SJCRH30 (cell line): ENCODE measurements around the gene DDC. TPM values are rescaled to one million over a fixed set of nuclear protein-coding genes. Genes with fewer than 3 reads are reported as not detected.
"Not testable (repeated sequence)": the region's sequence is repeated elsewhere in the genome, so short reads cannot be mapped to it uniquely, and the experiment has no call there.

Experiments
- DNase-seq, 2 experiments: peaks; one replicate each; pipeline ENCODE4 v3.0.0-alpha.2; 2015 to 2020
- H3K27ac ChIP-seq: fragments of 250-450 bp; sonication (Bioruptor Pico); 2 replicates; pipeline ENCODE4 v1.5.1; 2020; ENCODE audit warnings: mild to moderate bottlenecking, moderate library complexity
- H3K27me3 ChIP-seq: fragments of 250-450 bp; sonication (Bioruptor Pico); 2 replicates; pipeline ENCODE4 v1.5.1; 2020; ENCODE audit warnings: mild to moderate bottlenecking, moderate library complexity
- H3K36me3 ChIP-seq: fragments of 250-450 bp; sonication (Bioruptor Pico); 2 replicates; pipeline ENCODE4 v1.5.1; 2020; ENCODE audit warnings: mild to moderate bottlenecking, moderate library complexity
- H3K4me1 ChIP-seq: fragments of 250-450 bp; sonication (Bioruptor Pico); 2 replicates; pipeline ENCODE4 v1.5.1; 2020; ENCODE audit warnings: mild to moderate bottlenecking, moderate library complexity
- H3K4me3 ChIP-seq: fragments of 250-450 bp; sonication (Bioruptor Pico); 2 replicates; pipeline ENCODE4 v1.5.1; 2020; ENCODE audit warnings: mild to moderate bottlenecking, moderate library complexity
- H3K9me3 ChIP-seq: fragments of 250-450 bp; sonication (Bioruptor Pico); replicated peaks from 2 replicates; pipeline ENCODE4 v1.5.1; 2020; ENCODE audit warnings: mild to moderate bottlenecking, moderate library complexity
- total RNA-seq: library from RNA; depleted of rRNA; stranded (reverse); fragments of >200 nt; shearing (Covaris generic); gene quantifications from 2 replicates; pipeline ENCODE4 v1.2.3, GENCODE V29; 2014

DDC gene
- total RNA-seq, 1 experiment from 2014 or later, result not detected

GRCh38 chr7:50554431-50555322 lies 10.5 kb downstream of the DDC start:
- no peak for DNase-seq
- H3K4me3 ChIP-seq, result no peak overlapping the region
- H3K27ac ChIP-seq, result no peak overlapping the region
- H3K36me3 ChIP-seq, result no peaks in the 10 kb centered on the region
- no peaks in the 10 kb centered on the region for H3K4me1 ChIP-seq
- no peaks in the 10 kb centered on the region for H3K9me3 ChIP-seq
- H3K27me3 ChIP-seq, result peaks cover 9% of the 10 kb centered on the region; the same call in 1 of the 2 replicates

DNA sequence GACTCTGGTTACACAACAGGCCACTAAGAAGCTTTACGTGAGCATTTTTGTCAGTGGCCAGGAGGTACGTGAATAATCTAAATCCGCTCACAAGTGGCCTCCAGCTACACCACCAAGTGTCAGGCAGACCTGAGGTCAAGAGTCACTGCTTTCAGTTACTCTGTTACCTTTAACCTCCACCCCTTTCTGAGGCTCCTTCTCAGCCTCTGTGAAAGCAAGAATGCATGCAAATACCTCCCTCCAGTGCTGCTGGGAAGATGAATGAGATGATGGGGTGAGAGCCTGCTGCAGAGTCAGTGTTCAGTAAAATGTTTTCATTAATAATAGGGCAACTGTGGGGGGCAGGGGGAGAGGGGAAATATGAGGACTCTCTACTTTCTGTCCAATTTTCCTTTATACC lies 11.2 kb downstream of the DDC start:
- Histone ChIP-seq H3K27me3 (peaks cover 9% of the 10 kb centered on the region; the same call in 1 of the 2 replicates), H3K4me3 (no peak overlapping the region), H3K9me3 (no peaks in the 10 kb centered on the region), H3K36me3 (no peaks in the 10 kb centered on the region), H3K4me1 (no peaks in the 10 kb centered on the region), H3K27ac (no peak overlapping the region)
- DNase-seq, result no peak

DNA sequence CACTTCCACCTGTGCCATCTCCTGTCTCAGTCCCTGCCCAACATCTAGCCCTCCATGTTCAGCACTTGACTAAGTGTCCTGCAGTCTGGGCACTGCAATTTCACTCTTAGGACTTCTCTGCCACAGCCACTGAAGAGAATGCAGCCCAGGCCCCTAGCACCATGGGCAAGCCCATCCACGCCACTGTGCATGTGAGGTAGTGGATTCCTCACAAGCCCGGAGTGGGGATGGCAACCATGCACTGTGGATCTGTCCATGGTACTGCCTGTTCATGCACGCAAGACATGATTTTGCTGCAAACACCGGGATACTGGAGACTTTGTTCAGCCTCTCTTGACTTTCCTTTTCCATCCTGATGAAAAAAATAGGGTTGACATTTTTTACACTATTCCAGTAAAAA lies 12.3 kb downstream of the DDC start:
- Histone ChIP-seq H3K4me1 (no peaks in the 10 kb centered on the region), H3K27ac (no peak overlapping the region)
- DNase-seq, result peak; percentile 26 to 47

GRCh38 chr7:50552139-50552538 lies 13.1 kb downstream of the DDC start:
- H3K4me1 ChIP-seq, result no peaks in the 10 kb centered on the region
- DNase-seq, result no peak
- peaks cover 8% of the 10 kb centered on the region; the same call in 1 of the 2 replicates for H3K27me3 ChIP-seq
- no peak overlapping the region for H3K4me3 ChIP-seq
- H3K9me3 ChIP-seq, result no peaks in the 10 kb centered on the region
- H3K36me3 ChIP-seq, result no peaks in the 10 kb centered on the region
- no peak overlapping the region for H3K27ac ChIP-seq

More for the DNA sequence above, 12.3 kb downstream of the DDC start:
- H3K27me3 ChIP-seq, result peaks cover 13% of the 10 kb centered on the region; the same call in 1 of the 2 replicates
- H3K36me3 ChIP-seq, result no peaks in the 10 kb centered on the region
- H3K9me3 ChIP-seq, result no peaks in the 10 kb centered on the region
- no peak overlapping the region for H3K4me3 ChIP-seq

DNA sequence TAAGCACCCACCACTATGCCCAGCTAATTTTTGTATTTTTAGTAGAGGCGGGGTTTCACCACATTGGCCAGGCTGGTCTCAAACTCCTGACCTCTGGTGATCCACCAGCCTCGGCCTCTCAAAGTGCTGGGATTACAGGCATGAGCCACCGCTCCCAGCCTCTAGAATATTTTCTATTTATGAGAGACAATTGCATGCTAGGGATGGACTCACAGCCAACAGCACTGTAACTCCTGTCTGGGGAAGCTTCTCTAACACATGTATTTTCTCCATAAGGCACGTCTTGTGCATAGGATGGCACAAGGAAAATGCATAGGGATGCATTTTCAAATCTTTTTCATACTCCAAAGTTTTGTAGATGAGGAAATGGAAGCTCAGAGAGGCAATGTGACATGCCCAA lies 19.6 kb downstream of the DDC start:
- not testable (repeated sequence) for H3K4me3 ChIP-seq, H3K9me3 ChIP-seq, H3K4me1 ChIP-seq

GRCh38 chr7:50544992-50545391 lies 20.2 kb downstream of the DDC start:
- Histone ChIP-seq H3K4me1 (no peaks in the 10 kb centered on the region), H3K9me3 (no peaks in the 10 kb centered on the region), H3K4me3 (no peak overlapping the region), H3K36me3 (no peaks in the 10 kb centered on the region), H3K27me3 (peaks cover 8% of the 10 kb centered on the region), H3K27ac (no peak overlapping the region)
- no peak for DNase-seq

More for the DNA sequence above, 19.6 kb downstream of the DDC start:
- not testable (repeated sequence) for DNase-seq, H3K36me3 ChIP-seq, H3K27ac ChIP-seq, H3K27me3 ChIP-seq

GRCh38 chr7:50543776-50544442 lies 21.3 kb downstream of the DDC start:
- H3K27ac ChIP-seq, result no peak overlapping the region
- no peaks in the 10 kb centered on the region for H3K36me3 ChIP-seq
- DNase-seq, result no peak
- peaks cover 8% of the 10 kb centered on the region for H3K27me3 ChIP-seq
- H3K4me3 ChIP-seq, result no peak overlapping the region
- no peaks in the 10 kb centered on the region for H3K9me3 ChIP-seq
- H3K4me1 ChIP-seq, result no peaks in the 10 kb centered on the region

DNA sequence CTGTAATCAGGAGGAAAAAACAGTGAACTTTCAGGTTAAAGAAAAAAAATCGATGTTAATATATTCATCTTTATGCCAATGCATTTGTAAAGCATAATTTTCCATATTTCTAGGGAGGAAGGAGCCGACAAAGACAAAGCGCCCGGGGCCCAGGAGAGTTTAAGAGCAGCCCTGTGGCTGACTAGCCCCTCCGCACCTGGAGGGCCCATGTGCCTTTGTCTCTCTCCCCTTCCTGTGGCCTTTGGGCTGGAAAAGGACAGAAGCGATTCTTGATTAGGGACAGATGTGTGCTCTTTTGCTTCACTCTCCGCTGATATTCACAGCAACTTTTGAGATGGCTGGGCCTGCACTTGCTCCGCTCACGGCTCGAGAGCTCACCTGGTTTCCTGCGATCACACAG lies 23.1 kb downstream of the DDC start:
- Histone ChIP-seq H3K4me1 (no peaks in the 10 kb centered on the region), H3K4me3 (no peak overlapping the region), H3K27ac (no peak overlapping the region), H3K27me3 (peaks cover 4% of the 10 kb centered on the region), H3K9me3 (no peaks in the 10 kb centered on the region), H3K36me3 (no peaks in the 10 kb centered on the region)
- DNase-seq, result no peak

GRCh38 chr7:50540785-50541579 lies 24.2 kb downstream of the DDC start:
- Histone ChIP-seq H3K27me3 (peaks cover 4% of the 10 kb centered on the region; the same call in 1 of the 2 replicates), H3K4me1 (no peaks in the 10 kb centered on the region), H3K9me3 (no peaks in the 10 kb centered on the region), H3K4me3 (no peak overlapping the region), H3K27ac (no peak overlapping the region), H3K36me3 (no peaks in the 10 kb centered on the region)
- DNase-seq, result no peak

- DNase-seq, result no peak
- no peaks in the 10 kb centered on the region for H3K36me3 ChIP-seq
- peaks cover 4% of the 10 kb centered on the region; the same call in 1 of the 2 replicates for H3K27me3 ChIP-seq
- H3K4me1 ChIP-seq, result peaks cover 4% of the 10 kb centered on the region; the same call in 1 of the 2 replicates
- no peak overlapping the region for H3K27ac ChIP-seq
- no peak overlapping the region for H3K4me3 ChIP-seq
- H3K9me3 ChIP-seq, result no peaks in the 10 kb centered on the region
These were observed 25.5 kb downstream of the DDC start for GRCh38 chr7:50539725-50540124.

DNA sequence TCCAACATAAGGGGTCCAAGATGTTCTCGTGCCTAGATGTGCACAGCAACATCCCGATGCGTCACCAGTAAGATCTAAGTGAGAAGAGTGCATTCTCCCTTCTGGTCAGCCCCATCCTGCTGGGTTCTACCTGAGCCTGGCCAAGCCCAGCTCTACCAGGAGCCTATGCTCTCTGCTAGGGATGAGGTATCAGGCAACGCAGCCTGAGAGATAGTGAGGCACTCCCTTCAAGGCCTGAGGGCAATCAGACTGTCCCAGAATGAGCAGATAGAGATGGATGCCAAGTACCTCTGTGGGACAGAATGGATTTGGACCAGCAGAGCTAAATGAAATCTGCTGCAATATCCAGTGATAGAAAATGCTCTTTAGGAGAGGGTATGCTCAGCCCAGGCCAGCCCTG lies 26.7 kb downstream of the DDC start:
- Histone ChIP-seq H3K9me3 (no peaks in the 10 kb centered on the region), H3K36me3 (no peaks in the 10 kb centered on the region), H3K27ac (no peak overlapping the region), H3K27me3 (peaks cover 4% of the 10 kb centered on the region; the same call in 1 of the 2 replicates), H3K4me3 (no peak overlapping the region), H3K4me1 (peaks cover 4% of the 10 kb centered on the region; the same call in 1 of the 2 replicates)
- DNase-seq, result no peak

DNA sequence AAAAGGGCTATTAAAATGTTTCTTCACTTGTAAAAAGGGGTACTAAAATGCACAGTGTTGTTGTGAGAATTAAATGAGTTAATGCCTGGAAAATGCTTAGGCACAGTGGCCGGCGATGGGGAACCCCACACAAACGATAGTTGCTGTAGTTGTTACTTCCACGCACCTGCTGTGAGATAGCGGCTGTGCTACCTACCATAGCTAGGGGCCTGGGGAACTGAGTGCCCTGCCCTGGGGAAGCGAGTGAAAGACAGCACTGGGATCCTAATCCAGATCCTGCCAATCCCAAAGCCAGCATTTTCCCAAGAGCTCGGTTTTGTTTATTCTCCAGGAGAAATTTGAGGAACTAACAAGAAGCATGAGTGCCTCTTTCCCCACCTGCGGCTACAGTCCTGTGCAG lies 27.8 kb downstream of the DDC start:
- no peak for DNase-seq
- no peaks in the 10 kb centered on the region for H3K9me3 ChIP-seq
- H3K4me3 ChIP-seq, result no peak overlapping the region
- H3K27me3 ChIP-seq, result peaks cover 3% of the 10 kb centered on the region; the same call in 1 of the 2 replicates
- no peaks in the 10 kb centered on the region for H3K36me3 ChIP-seq
- H3K27ac ChIP-seq, result no peak overlapping the region
- peaks cover 4% of the 10 kb centered on the region; the same call in 1 of the 2 replicates for H3K4me1 ChIP-seq

DNA sequence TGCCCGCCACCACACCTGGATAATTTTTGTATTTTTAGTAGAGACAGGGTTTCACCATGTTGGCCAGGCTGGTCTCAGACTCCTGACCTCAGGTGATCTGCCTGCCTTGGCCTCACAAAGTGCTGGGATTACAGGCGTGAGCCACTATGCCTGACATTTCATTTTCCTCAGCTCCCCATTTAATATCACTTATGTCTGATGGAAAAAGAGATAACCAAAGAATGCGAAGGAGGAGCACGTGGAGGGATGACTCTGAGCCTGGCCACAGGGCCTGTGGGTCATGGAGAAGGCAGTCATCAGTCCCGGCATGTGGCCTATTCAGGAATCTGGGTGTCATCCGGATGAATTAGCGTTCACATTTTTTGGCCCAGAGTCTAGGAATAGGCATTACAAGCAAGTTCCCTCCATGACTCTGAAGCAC lies 29.9 kb downstream of the DDC start:
- not testable (repeated sequence) for H3K27me3 ChIP-seq, H3K36me3 ChIP-seq, H3K4me1 ChIP-seq, H3K4me3 ChIP-seq, H3K27ac ChIP-seq, H3K9me3 ChIP-seq, DNase-seq

DNA sequence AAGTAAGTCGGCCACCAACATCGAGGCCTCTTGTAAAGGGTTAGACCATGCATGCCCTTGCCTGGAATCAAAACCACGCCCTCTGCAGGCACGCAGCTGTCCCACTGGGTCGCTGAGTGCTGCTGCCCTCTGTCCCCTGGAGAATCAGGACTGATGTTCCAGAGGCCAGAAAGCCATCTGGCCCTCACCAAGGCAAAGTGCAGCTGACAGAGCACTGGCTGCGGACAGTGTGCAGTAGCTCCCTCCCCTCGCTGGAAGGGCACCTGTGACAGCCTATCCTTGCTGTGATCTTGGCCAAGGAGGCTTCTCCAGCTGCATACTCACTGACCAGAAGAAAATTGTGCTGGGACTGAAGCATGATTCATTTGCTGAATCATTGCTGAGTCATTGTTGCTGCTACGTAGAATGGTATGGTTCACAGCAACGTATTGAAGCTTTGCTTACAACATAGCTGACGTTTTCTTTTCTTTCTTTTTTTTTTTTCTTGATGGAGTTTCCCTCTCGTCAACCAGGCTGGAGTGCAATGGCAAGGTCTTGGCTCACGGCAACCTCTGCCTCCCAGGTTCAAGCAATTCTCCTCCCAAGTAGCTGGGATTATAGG lies 30.4 kb downstream of the DDC start:
- no peaks in the 10 kb centered on the region for H3K36me3 ChIP-seq
- no peaks in the 10 kb centered on the region for H3K9me3 ChIP-seq
- H3K27me3 ChIP-seq, result peaks cover 6% of the 10 kb centered on the region; the same call in 1 of the 2 replicates
- no peak overlapping the region for H3K27ac ChIP-seq
- H3K4me1 ChIP-seq, result peaks cover 4% of the 10 kb centered on the region; the same call in 1 of the 2 replicates
- peak; percentile 51 to 59 for DNase-seq
- no peak overlapping the region for H3K4me3 ChIP-seq
